ENCODE measurements around the gene KCNMA1. TPM values are rescaled to one million over a fixed set of nuclear protein-coding genes. Genes with fewer than 3 reads are reported as not detected.

KCNMA1 gene
- total RNA-seq, 1 donor from 2014 or later = 94.3 TPM

DNA sequence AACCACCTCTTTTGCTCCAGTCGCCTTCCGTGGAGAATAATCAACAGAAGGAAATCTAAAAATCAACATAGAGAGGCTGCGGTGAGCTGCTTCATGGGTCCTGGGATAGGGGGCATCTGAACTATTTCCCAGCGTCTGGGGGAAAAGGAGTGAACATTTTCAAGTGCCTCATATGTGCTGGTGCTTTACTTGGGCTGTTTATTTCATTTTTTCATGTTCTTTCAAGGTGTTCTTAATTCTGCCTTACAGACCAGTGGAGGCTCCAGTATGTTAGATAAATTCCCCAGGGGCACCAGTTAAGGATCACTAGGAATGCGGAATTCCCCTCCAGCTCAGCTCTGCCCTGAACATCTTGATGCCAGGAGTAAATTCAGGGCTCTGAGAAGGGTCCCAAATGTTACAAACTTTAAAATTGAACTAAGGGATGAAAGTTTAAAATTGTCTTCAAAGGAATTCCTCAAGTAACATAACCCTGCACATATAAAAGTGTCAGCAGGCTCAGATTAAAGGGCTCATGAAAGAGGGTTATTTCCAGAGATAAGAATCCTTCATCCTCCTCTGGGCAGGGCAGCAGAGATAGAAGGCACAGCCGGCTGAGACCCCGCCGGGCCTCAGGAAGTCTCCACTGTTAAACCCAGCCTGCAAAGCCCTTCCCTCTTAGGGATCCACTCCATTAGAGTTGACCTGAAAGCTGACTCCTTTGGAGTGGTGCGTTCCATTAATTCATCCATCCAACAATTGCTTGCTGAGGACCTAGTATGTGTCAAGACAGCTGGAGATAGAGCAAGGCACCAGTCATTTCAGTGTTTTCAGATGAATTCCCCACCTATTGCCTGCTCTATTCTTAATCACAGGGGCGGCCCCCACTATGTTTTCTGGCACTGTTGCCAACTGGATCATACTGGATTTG is 345.8 kb downstream of the KCNMA1 start:
- intact Hi-C loops (cut with DNase I) = no loop called here
- Histone ChIP-seq H3K36me3 (no peaks in the 10 kb centered on the region), H3K4me1 (peaks cover 6% of the 10 kb centered on the region), H3K27ac (no peak overlapping the region), H3K27me3 (no peaks in the 10 kb centered on the region), H3K9me3 (no peaks in the 10 kb centered on the region), H3K4me3 (no peak overlapping the region)
- TF ChIP-seq POLR2AphosphoS5 (IDR thresholded peaks at IDR 0.05; ENCODE audit: insufficient read depth in 1 of 2, low read depth in 1 of 2) (no peak), POLR2A (IDR thresholded peaks at IDR 0.05) (no peak)
- TF ChIP-seq, protein P1, sequence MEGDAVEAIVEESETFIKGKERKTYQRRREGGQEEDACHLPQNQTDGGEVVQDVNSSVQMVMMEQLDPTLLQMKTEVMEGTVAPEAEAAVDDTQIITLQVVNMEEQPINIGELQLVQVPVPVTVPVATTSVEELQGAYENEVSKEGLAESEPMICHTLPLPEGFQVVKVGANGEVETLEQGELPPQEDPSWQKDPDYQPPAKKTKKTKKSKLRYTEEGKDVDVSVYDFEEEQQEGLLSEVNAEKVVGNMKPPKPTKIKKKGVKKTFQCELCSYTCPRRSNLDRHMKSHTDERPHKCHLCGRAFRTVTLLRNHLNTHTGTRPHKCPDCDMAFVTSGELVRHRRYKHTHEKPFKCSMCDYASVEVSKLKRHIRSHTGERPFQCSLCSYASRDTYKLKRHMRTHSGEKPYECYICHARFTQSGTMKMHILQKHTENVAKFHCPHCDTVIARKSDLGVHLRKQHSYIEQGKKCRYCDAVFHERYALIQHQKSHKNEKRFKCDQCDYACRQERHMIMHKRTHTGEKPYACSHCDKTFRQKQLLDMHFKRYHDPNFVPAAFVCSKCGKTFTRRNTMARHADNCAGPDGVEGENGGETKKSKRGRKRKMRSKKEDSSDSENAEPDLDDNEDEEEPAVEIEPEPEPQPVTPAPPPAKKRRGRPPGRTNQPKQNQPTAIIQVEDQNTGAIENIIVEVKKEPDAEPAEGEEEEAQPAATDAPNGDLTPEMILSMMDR (IDR thresholded peaks at IDR 0.05) = no peak
- DNase-seq (ENCODE audit: extremely low spot score in 2 of 2) = no peak

DNA sequence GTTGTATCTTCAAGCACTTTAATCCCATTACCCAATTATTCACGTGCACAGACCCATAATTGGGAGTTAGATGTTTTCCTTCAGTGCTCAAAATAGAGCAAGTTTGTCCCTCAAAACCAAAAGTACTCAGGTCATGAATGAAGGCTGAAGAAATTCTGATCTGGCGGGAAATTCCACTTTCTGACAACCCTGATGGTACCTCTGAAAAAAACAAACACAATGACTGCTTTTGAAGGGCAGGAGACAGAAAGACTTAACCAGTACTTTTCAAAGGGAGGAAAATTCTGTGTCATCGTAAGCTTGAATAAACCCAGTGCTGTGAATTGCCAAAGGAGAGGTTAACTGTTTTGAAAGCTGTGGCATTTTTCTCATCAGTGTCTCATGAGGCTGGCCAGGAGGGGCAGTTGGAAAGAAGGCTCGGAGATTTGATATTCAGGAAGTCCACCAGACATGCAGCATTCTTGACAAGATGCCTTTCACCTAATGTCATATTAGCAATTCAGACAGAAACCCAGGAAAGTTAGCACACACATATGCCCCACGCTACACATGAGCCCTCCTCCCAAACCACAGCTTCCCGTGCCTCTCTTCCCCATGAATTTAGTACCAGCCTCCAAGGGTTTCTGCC is 347.0 kb downstream of the KCNMA1 start:
- H3K4me3 ChIP-seq = no peak overlapping the region
- DNase-seq (ENCODE audit: extremely low spot score in 2 of 2) = no peak
- H3K9me3 ChIP-seq = no peaks in the 10 kb centered on the region
- intact Hi-C loops (cut with DNase I) = no loop called here
- H3K27me3 ChIP-seq = no peaks in the 10 kb centered on the region
- TF ChIP-seq POLR2AphosphoS5 (IDR thresholded peaks at IDR 0.05; ENCODE audit: insufficient read depth in 1 of 2, low read depth in 1 of 2) = no peak
- TF ChIP-seq POLR2A (IDR thresholded peaks at IDR 0.05) = no peak
- TF ChIP-seq, protein P1 (IDR thresholded peaks at IDR 0.05) = no peak
- H3K36me3 ChIP-seq = no peaks in the 10 kb centered on the region
- peaks cover 8% of the 10 kb centered on the region for H3K4me1 ChIP-seq
- no peak overlapping the region for H3K27ac ChIP-seq

- H3K4me1 ChIP-seq = peaks cover 12% of the 10 kb centered on the region
- H3K36me3 ChIP-seq = no peaks in the 10 kb centered on the region
- H3K4me3 ChIP-seq = no peak overlapping the region
- H3K27me3 ChIP-seq = no peaks in the 10 kb centered on the region
- no peak overlapping the region for H3K27ac ChIP-seq
- no peaks in the 10 kb centered on the region for H3K9me3 ChIP-seq
- intact Hi-C loops (cut with DNase I) = no loop called here
- TF ChIP-seq POLR2A (IDR thresholded peaks at IDR 0.05) (no peak), POLR2AphosphoS5 (IDR thresholded peaks at IDR 0.05; ENCODE audit: insufficient read depth in 1 of 2, low read depth in 1 of 2) (no peak)
- TF ChIP-seq, protein P1 (IDR thresholded peaks at IDR 0.05) = no peak
- DNase-seq (ENCODE audit: extremely low spot score in 2 of 2) = no peak
These were observed 347.8 kb downstream of the KCNMA1 start for GRCh38 chr10:77289790-77290189.

DNA sequence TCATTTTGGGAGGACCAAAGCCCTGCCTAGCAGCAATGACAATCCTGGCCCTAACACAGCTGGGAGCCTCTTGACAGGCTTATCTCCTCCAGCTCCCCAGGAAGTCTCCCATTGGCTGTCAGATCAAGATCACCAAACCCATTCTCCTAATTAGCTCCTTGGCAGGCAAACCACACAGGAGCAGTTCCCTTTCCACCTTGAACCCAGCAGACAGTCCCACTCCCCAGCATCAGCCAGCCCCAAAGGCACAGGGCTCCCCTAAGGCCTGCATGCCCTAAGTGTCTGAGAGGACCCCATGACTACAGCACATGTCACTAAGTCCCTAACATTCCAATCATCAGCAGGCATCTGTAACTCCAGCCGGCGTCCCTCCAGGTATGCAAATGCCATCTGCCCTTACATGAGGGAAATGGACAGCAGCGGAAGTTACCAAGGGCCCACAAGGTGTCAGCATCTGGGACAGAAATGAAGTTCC is 348.5 kb downstream of the KCNMA1 start:
- no peak overlapping the region for H3K27ac ChIP-seq
- peaks cover 12% of the 10 kb centered on the region for H3K4me1 ChIP-seq
- no peak for DNase-seq (ENCODE audit: extremely low spot score in 2 of 2)

More for the DNA sequence above, 348.5 kb downstream of the KCNMA1 start:
- Histone ChIP-seq H3K27me3 (no peaks in the 10 kb centered on the region), H3K4me3 (no peak overlapping the region), H3K36me3 (no peaks in the 10 kb centered on the region), H3K9me3 (no peaks in the 10 kb centered on the region)
- intact Hi-C loops (cut with DNase I) = no loop called here
- TF ChIP-seq POLR2AphosphoS5 (IDR thresholded peaks at IDR 0.05; ENCODE audit: insufficient read depth in 1 of 2, low read depth in 1 of 2) (no peak), POLR2A (IDR thresholded peaks at IDR 0.05) (no peak)
- TF ChIP-seq, protein P1 (IDR thresholded peaks at IDR 0.05) = no peak

Data from vagina (tissue), 2 donors.